Measurements from ENCODE around the gene MAGIX. TPM values are rescaled to one million over a fixed set of nuclear protein-coding genes. Genes with fewer than 3 reads are reported as not detected.

The MAGIX gene
- total RNA-seq, result 10 to 100 TPM; 16.0 to 16.6 TPM

- Histone ChIP-seq H3K36me3 (no peaks in the 10 kb centered on the region), H3K27me3 (replicated peaks; ENCODE audit: insufficient read depth) (no peaks in the 10 kb centered on the region), H3K4me1 (replicated peaks) (no peaks in the 10 kb centered on the region), H3K9me3 (no peaks in the 10 kb centered on the region), H3K27ac (peak within 1 kb of the TSS; percentile 89 to 93), H3K4me3 (peak within 1 kb of the TSS; percentile 22 to 29)
- intact Hi-C loops (cut with DNase I), result no loop called here
- 36% methylated on average over 2 of the region's 28 CpGs for WGBS
- TF ChIP-seq CTCF (IDR thresholded peaks at IDR 0.05) (peak in 1 of 4 experiments; percentile 11), POLR2A (IDR thresholded peaks at IDR 0.05) (no peak), POLR2AphosphoS5 (IDR thresholded peaks at IDR 0.05) (no peak)
- no peak for DNase-seq (ENCODE audit: low spot score)
Measured at GRCh38 chrX:49162620-49163019, at the start of gene MAGIX. TSS of gene MAGIX (plus strand) at chrX:49162758. CDS start at chrX:49162890, 132 bp downstream.

- intact Hi-C loops (cut with DNase I), result no loop called here
- no peak for TF ChIP-seq POLR2A (IDR thresholded peaks at IDR 0.05)
- TF ChIP-seq CTCF (IDR thresholded peaks at IDR 0.05), result no peak
- no peak for TF ChIP-seq POLR2AphosphoS5 (IDR thresholded peaks at IDR 0.05)
- H3K27ac ChIP-seq, result no peak overlapping the region
- no peak overlapping the region for H3K4me3 ChIP-seq
- H3K4me1 ChIP-seq (replicated peaks), result no peaks in the 10 kb centered on the region
- H3K9me3 ChIP-seq, result no peaks in the 10 kb centered on the region
- 87% methylated on average over 8 of the region's 8 CpGs for WGBS
- no peaks in the 10 kb centered on the region for H3K36me3 ChIP-seq
- no peaks in the 10 kb centered on the region for H3K27me3 ChIP-seq (replicated peaks; ENCODE audit: insufficient read depth)
- DNase-seq (ENCODE audit: low spot score), result no peak
Measured at GRCh38 chrX:49116076-49116475, 46.5 kb upstream of the MAGIX start.

- 90% methylated on average over 5 of the region's 5 CpGs for WGBS
Measured at GRCh38 chrX:49116716-49117115, 45.8 kb upstream of the MAGIX start.

GRCh38 chrX:49117581-49117980 is 45.0 kb upstream of the MAGIX start:
- TF ChIP-seq POLR2A (IDR thresholded peaks at IDR 0.05), result no peak
- no peak for TF ChIP-seq POLR2AphosphoS5 (IDR thresholded peaks at IDR 0.05)
- no peak for TF ChIP-seq CTCF (IDR thresholded peaks at IDR 0.05)
- Histone ChIP-seq H3K4me3 (no peak overlapping the region), H3K27me3 (replicated peaks; ENCODE audit: insufficient read depth) (no peaks in the 10 kb centered on the region), H3K27ac (no peak overlapping the region), H3K9me3 (no peaks in the 10 kb centered on the region), H3K4me1 (replicated peaks) (no peaks in the 10 kb centered on the region), H3K36me3 (no peaks in the 10 kb centered on the region)
- WGBS, result 88% methylated on average over 6 of the region's 6 CpGs
- DNase-seq (ENCODE audit: low spot score), result no peak
- intact Hi-C loops (cut with DNase I), result no loop called here

More at GRCh38 chrX:49116716-49117115, 45.8 kb upstream of the MAGIX start:
- Histone ChIP-seq H3K4me3 (no peak overlapping the region), H3K36me3 (no peaks in the 10 kb centered on the region), H3K27me3 (replicated peaks; ENCODE audit: insufficient read depth) (no peaks in the 10 kb centered on the region), H3K27ac (no peak overlapping the region), H3K4me1 (replicated peaks) (no peaks in the 10 kb centered on the region), H3K9me3 (no peaks in the 10 kb centered on the region)
- intact Hi-C loops (cut with DNase I), result no loop called here
- no peak for TF ChIP-seq CTCF (IDR thresholded peaks at IDR 0.05)
- no peak for TF ChIP-seq POLR2A (IDR thresholded peaks at IDR 0.05)
- no peak for TF ChIP-seq POLR2AphosphoS5 (IDR thresholded peaks at IDR 0.05)
- DNase-seq (ENCODE audit: low spot score), result no peak

GRCh38 chrX:49120091-49120490 is 42.5 kb upstream of the MAGIX start:
- no peaks in the 10 kb centered on the region for H3K36me3 ChIP-seq
- no peaks in the 10 kb centered on the region for H3K27me3 ChIP-seq (replicated peaks; ENCODE audit: insufficient read depth)
- H3K27ac ChIP-seq, result no peak overlapping the region
- no peaks in the 10 kb centered on the region for H3K4me1 ChIP-seq (replicated peaks)
- DNase-seq (ENCODE audit: low spot score), result no peak
- H3K4me3 ChIP-seq, result no peak overlapping the region
- TF ChIP-seq POLR2A (IDR thresholded peaks at IDR 0.05) (no peak), POLR2AphosphoS5 (IDR thresholded peaks at IDR 0.05) (no peak), CTCF (IDR thresholded peaks at IDR 0.05) (no peak)
- no peaks in the 10 kb centered on the region for H3K9me3 ChIP-seq
- intact Hi-C loops (cut with DNase I), result no loop called here
- WGBS, result 64% methylated on average over 1 of the region's 1 CpG

Measured in prostate gland (tissue), 2 donors.